Measurements from ENCODE around the gene RGMB.

RGMB gene

DNA sequence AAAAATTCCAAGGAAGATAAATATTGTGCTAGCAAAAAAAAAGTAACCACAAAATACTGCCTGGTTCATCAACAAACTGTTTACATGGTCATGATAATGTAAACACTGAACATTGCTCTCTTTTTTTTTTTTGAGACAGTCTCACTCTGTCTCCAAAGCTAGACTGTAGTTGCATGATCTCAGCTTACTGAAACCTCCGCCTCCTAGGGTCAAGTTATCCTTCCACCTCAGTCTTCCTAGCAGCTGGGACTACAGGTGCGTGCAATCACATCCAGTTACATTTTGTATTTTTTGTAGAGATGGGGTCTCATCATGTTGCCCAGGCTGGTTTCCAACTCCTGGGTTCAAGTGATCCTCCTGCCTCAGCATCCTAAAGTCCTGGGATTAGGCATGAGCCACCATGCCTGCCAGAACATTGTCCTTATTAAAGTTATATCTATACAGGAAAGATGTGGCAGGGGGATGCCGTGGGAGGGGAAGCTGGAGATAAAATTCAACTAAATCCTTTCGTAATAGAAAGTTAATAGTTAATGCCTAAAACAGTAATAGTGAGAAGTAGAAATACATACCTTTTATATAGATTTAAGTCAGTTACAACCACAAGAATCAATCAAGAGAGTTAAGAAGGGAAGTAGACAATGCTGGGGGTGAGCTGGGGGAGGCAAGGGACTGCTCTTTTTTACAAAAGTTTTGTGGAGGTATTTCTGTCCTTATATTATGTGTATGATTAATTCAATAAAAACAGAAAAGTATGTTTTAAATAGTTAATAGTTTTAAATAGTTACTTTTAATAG is 52.3 kb downstream of the RGMB start:
- no peak for DNase-seq (ENCODE audit: low read depth in 2 of 2)
- TF ChIP-seq, protein P1, sequence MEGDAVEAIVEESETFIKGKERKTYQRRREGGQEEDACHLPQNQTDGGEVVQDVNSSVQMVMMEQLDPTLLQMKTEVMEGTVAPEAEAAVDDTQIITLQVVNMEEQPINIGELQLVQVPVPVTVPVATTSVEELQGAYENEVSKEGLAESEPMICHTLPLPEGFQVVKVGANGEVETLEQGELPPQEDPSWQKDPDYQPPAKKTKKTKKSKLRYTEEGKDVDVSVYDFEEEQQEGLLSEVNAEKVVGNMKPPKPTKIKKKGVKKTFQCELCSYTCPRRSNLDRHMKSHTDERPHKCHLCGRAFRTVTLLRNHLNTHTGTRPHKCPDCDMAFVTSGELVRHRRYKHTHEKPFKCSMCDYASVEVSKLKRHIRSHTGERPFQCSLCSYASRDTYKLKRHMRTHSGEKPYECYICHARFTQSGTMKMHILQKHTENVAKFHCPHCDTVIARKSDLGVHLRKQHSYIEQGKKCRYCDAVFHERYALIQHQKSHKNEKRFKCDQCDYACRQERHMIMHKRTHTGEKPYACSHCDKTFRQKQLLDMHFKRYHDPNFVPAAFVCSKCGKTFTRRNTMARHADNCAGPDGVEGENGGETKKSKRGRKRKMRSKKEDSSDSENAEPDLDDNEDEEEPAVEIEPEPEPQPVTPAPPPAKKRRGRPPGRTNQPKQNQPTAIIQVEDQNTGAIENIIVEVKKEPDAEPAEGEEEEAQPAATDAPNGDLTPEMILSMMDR (IDR thresholded peaks at IDR 0.05; ENCODE audit: low read depth, low read length), result no peak
- no peak overlapping the region for H3K4me3 ChIP-seq (replicated peaks in 1 of 2; ENCODE audit: low read depth in 2 of 2, low read length in 2 of 2)

DNA sequence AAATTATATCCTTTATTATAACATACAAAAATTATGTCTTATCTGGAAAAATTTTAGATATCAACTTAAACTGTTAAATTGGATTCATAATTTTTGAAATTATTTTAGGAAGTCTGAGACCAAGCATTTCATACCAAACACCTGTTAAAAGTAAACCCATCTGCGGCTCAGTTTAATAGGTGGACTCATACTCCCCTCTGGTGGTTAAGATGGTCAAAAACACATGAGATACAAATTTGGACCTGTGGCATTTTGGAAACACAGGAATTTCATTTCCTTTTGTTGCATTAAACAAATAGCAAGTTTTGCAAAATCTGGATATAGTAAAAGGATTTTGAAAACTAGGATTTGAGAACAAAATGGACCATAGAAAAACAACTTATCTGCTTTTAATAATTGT is 53.7 kb downstream of the RGMB start:
- H3K4me3 ChIP-seq (replicated peaks in 1 of 2; ENCODE audit: low read depth in 2 of 2, low read length in 2 of 2), result no peak overlapping the region
- peak; percentile 69 to 75 for DNase-seq (ENCODE audit: low read depth in 2 of 2)
- TF ChIP-seq, protein P1 (IDR thresholded peaks at IDR 0.05; ENCODE audit: low read depth, low read length), result peak; percentile 47

DNA sequence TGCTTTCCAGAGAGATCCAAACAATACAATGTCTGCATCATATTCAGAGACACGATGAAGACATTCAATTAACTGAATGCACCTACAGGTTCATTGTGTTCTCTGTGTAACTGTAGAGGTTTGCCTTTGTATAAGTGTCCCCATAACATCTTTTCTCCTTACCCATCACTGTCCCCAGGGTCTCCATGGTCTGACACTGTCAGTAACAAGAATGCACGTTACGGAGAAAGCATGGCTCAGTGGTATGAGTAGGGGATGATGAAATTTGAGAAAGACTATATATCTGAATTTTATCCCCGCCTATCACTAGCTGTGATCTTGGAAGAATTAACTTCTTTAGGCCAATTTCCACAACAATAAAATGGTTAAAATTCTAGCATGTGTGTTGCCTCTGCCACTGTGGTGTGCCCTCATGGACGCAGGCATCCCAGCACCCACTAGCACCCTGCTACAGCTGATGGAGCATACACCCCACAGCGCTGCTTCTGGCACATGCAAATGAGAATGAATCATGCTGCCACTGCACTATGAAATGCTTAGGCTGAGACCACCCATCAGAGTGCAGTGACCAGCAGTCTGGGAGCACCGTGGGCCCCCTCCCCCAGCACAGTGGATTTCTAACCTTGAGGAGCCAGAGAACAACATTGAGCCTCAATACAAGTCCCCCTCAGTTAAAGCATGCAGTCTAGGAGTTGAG is 54.3 kb downstream of the RGMB start:
- H3K4me3 ChIP-seq (replicated peaks in 1 of 2; ENCODE audit: low read depth in 2 of 2, low read length in 2 of 2), result no peak overlapping the region
- TF ChIP-seq, protein P1 (IDR thresholded peaks at IDR 0.05; ENCODE audit: low read depth, low read length), result no peak

DNA sequence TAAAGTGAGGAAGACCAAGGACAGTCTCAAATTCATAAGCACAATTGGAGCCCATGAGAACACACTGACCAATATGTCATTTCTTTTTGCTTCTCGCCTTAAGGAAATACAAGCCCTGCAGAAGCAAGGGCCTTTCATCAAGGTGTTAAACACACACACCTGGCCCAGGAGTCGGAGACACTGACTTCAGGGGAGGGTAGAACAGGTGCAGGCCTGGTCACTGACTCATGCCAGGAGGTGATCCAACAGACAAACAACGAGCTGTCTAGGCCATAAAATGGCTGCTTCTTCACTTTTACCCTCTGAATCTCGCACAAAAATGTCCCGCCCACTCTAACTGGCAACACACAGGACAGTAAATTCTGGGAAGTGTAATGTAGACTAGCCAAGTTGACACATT is 62.7 kb downstream of the RGMB start:
- peak in 1 of 2 donors; percentile 5 for DNase-seq (ENCODE audit: low read depth in 2 of 2)
- TF ChIP-seq, protein P1 (IDR thresholded peaks at IDR 0.05; ENCODE audit: low read depth, low read length), result no peak
- no peak overlapping the region for H3K4me3 ChIP-seq (replicated peaks in 1 of 2; ENCODE audit: low read depth in 2 of 2, low read length in 2 of 2)

More for the DNA sequence above, 54.3 kb downstream of the RGMB start:
- no peak for DNase-seq (ENCODE audit: low read depth in 2 of 2)

DNA sequence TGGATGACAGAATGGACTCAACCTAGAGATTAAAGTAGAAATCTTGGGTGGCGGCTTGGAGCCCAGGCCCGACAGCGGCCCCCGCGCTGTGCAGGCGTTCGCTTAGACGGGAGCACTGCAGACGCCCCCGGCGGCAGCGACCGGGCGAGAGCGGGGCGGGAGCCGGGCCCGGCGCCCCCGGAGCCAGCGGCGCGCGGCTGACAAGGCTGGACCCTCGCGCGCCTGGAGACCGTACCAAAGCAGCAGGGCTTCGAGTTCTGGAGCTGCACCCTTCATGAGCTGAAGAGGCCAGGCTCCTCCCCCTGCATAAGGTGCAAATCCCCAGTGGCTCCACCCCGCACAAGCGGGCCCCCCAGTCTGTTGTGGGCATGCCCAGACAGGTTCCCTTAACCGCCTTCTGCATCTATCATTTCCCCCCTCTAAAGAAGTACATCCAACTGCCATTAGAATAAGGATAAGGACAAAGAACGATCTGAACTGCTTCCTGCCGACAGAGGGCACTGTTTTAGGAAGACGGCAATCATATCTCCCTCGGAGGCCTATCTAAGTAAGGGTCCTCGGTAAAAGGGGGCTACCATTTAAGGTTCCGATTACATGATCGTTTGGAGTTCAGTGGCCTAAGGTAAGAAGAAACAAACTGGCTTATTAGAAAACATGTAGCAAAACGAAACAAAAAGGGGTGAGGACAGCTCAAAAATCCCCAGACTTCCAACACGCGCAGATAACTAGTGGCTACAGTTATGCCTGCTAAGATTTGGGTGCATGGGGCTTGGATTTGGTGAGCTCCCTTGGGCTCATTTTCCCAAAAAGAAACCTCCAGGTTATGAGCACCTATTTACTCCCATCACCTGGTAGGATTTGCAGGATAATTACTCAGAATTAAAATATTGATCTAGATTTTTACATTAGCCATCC is 66.3 kb downstream of the RGMB start:
- H3K4me3 ChIP-seq (replicated peaks in 1 of 2; ENCODE audit: low read depth in 2 of 2, low read length in 2 of 2), result peak overlapping the region; percentile 17 to 19
- DNase-seq (ENCODE audit: low read depth in 2 of 2), result peak; percentile 32 to 34

DNA sequence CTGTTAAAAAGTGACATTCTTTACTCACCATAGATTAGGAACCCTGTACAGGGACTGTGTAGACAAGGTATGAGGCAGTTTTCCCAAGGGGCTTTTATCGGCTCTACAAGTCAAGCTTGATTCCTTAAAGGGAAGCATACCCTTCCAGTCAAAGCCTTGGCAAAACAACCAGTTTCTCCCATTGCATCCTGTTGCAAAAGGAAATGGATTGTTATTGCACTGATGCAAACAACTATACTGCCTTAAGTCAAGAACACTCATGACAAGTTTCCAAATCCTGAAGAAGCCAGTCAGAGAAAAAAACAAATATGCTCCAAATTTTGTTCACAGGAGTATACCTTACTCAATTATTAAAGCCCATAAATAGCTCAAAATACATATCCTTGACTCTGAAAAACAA is 67.5 kb downstream of the RGMB start:
- DNase-seq (ENCODE audit: low read depth in 2 of 2), result peak; percentile 22 to 40
- H3K4me3 ChIP-seq (replicated peaks in 1 of 2; ENCODE audit: low read depth in 2 of 2, low read length in 2 of 2), result no peak overlapping the region
- TF ChIP-seq, protein P1 (IDR thresholded peaks at IDR 0.05; ENCODE audit: low read depth, low read length), result no peak

More for the DNA sequence above, 66.3 kb downstream of the RGMB start:
- TF ChIP-seq, protein P1 (IDR thresholded peaks at IDR 0.05; ENCODE audit: low read depth, low read length), result peak; percentile 44
